ENCODE measurements around the gene MEG3. TPM values are rescaled to one million over a fixed set of nuclear protein-coding genes. Genes with fewer than 3 reads are reported as not detected.

MEG3 gene
- total and polyA plus RNA-seq, 4 donors: 21.4 to 454 (median 149) TPM

DNA sequence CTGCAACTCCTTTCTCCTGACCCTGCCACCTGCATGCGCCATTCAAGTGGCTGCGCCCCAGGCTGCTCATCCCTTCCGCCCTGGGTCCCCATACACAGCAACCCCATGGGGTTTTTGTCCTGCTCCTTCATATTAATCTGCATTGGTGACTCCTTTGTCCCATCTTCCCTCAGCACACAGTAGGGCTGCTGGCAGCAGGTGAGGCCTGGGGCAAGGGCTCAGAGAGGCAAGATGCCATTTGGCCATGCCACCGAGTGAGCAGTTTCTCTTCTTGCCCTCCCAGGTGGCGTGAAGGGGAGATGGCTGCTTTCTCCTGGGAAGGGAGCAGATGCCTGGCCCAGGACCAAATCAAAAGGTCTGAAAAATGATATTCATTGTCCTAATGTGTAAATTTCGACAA, 68.5 kb downstream of the MEG3 start:
- H3K27ac ChIP-seq (ENCODE audit: low read depth in 1 of 2, low read length in 2 of 2): no peak overlapping the region
- H3K4me1 ChIP-seq (ENCODE audit: control insufficient read depth in 1 of 2, insufficient read depth in 2 of 2, low read length in 2 of 2): no peaks in the 10 kb centered on the region
- peaks cover 1% of the 10 kb centered on the region for H3K9me3 ChIP-seq (ENCODE audit: control insufficient read depth, low read length)
- WGBS, 2 donors: 90 to 91% methylated on average over 6 of the region's 6 CpGs
- intact Hi-C loops (cut with DNase I): no loop called here
- no peak for ATAC-seq (ENCODE audit: low FRiP score)
- DNase-seq: peak in 1 of 2 donors; percentile 25
- H3K4me3 ChIP-seq (ENCODE audit: low read length in 2 of 2): no peak overlapping the region
- no peaks in the 10 kb centered on the region for H3K27me3 ChIP-seq (ENCODE audit: control insufficient read depth in 1 of 2, insufficient read depth in 2 of 2, low read length in 1 of 2)
- no peaks in the 10 kb centered on the region for H3K36me3 ChIP-seq (ENCODE audit: control insufficient read depth in 1 of 2, insufficient read depth in 2 of 2, low read length in 1 of 2)

DNA sequence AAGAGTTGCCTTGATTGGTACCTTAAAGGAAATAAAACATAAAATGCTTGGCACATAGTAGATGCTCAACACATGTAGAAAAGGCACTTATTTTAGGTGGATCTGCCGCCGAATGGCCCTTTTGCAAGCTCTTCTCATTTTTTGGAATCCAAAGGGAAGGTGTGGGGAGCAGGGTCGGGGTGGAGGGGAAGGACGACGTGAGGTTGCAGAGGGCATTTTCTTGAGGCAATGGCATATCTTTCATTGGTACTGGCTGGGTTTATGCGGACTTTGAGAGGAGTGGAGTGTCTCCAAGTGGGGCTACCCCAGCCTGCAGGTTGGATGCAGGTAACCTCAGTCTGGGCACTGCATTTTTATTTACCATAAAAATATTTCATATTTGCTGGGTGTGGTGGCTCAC, 69.5 kb downstream of the MEG3 start:
- no peaks in the 10 kb centered on the region for H3K36me3 ChIP-seq (ENCODE audit: control insufficient read depth in 1 of 2, insufficient read depth in 2 of 2, low read length in 1 of 2)

DNA sequence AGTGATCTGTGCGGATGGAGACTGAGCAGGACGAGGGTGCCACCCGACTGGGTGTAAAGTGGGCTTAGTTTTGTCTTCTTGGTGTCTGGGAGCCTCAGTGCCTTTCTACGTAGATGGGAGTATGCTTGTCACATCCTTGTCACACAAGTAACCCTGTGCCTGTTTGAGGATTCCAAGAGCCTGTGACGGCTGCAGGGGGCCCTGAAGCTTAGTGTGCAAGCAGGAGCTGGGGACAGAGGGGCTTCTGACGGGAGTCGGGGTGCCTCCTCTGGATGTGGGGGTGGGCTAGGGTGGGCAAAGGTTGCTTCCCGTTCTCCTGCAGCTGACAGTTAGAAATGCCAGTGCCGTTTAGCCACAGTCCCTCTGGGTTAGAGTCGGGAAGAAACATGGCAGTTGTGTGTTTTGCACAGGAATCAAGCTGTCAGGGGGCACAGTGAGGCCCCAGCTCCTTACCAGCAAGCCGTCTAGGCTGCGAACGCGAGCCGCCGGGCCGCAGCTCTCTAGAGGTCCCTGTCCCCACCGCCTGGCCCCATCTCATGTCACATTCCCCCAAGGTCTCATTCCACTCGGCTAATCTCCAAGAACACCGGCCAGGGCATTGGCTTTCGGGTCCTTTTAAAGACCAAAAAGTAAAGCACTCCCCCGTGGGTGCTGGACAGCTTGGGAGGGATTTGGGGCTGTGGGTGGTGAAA, 70.6 kb downstream of the MEG3 start:
- Histone ChIP-seq H3K4me3 (ENCODE audit: low read length in 2 of 2) (no peak overlapping the region), H3K4me1 (ENCODE audit: control insufficient read depth in 1 of 2, insufficient read depth in 2 of 2, low read length in 2 of 2) (no peaks in the 10 kb centered on the region), H3K27me3 (ENCODE audit: control insufficient read depth in 1 of 2, insufficient read depth in 2 of 2, low read length in 1 of 2) (no peaks in the 10 kb centered on the region), H3K9me3 (ENCODE audit: control insufficient read depth, low read length) (peaks cover 1% of the 10 kb centered on the region), H3K36me3 (ENCODE audit: control insufficient read depth in 1 of 2, insufficient read depth in 2 of 2, low read length in 1 of 2) (no peaks in the 10 kb centered on the region), H3K27ac (ENCODE audit: low read depth in 1 of 2, low read length in 2 of 2) (no peak overlapping the region)
- 55% methylated on average over 22 of the region's 22 CpGs for WGBS, 2 donors
- DNase-seq: peak in 1 of 2 donors; percentile 53
- intact Hi-C loops (cut with DNase I): no loop called here
- no peak for ATAC-seq (ENCODE audit: low FRiP score)

More for the DNA sequence above, 69.5 kb downstream of the MEG3 start:
- H3K4me1 ChIP-seq (ENCODE audit: control insufficient read depth in 1 of 2, insufficient read depth in 2 of 2, low read length in 2 of 2): no peaks in the 10 kb centered on the region
- WGBS, 2 donors: 80 to 81% methylated on average over 6 of the region's 6 CpGs
- ATAC-seq (ENCODE audit: low FRiP score) (no peak), DNase-seq (peak in 1 of 2 donors; percentile 51)
- H3K9me3 ChIP-seq (ENCODE audit: control insufficient read depth, low read length): peaks cover 1% of the 10 kb centered on the region
- H3K4me3 ChIP-seq (ENCODE audit: low read length in 2 of 2): no peak overlapping the region
- H3K27me3 ChIP-seq (ENCODE audit: control insufficient read depth in 1 of 2, insufficient read depth in 2 of 2, low read length in 1 of 2): no peaks in the 10 kb centered on the region
- H3K27ac ChIP-seq (ENCODE audit: low read depth in 1 of 2, low read length in 2 of 2): no peak overlapping the region
- intact Hi-C loops (cut with DNase I): no loop called here

DNA sequence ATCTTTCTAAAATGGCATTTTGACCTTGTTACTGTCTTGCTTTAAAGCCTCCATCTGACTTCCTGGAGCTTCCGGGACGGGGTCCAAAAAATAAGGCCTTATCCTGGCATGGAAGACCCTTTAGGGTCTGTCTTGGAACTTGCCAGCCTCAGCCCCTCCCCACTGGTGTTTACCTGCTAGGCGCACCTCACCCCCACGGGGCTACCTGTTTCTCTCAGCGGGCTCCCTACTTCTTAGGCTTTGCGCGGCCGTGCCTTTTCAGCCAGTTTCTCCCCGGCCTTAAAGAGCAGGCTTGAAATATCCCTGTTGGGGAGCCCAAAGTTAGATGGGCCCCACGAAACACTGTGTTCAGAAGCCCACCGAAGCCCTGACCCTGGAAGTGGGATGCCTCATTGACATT, 72.5 kb downstream of the MEG3 start:
- H3K9me3 ChIP-seq (ENCODE audit: control insufficient read depth, low read length): peaks cover 1% of the 10 kb centered on the region
- ATAC-seq (ENCODE audit: low FRiP score) (no peak), DNase-seq (peak in 1 of 2 donors; percentile 37)
- 51 to 52% methylated on average over 11 of the region's 11 CpGs for WGBS, 2 donors
- no peak overlapping the region for H3K27ac ChIP-seq (ENCODE audit: low read depth in 1 of 2, low read length in 2 of 2)
- H3K36me3 ChIP-seq (ENCODE audit: control insufficient read depth in 1 of 2, insufficient read depth in 2 of 2, low read length in 1 of 2): no peaks in the 10 kb centered on the region
- intact Hi-C loops (cut with DNase I): no loop called here
- no peaks in the 10 kb centered on the region for H3K27me3 ChIP-seq (ENCODE audit: control insufficient read depth in 1 of 2, insufficient read depth in 2 of 2, low read length in 1 of 2)
- no peak overlapping the region for H3K4me3 ChIP-seq (ENCODE audit: low read length in 2 of 2)
- no peaks in the 10 kb centered on the region for H3K4me1 ChIP-seq (ENCODE audit: control insufficient read depth in 1 of 2, insufficient read depth in 2 of 2, low read length in 2 of 2)

DNA sequence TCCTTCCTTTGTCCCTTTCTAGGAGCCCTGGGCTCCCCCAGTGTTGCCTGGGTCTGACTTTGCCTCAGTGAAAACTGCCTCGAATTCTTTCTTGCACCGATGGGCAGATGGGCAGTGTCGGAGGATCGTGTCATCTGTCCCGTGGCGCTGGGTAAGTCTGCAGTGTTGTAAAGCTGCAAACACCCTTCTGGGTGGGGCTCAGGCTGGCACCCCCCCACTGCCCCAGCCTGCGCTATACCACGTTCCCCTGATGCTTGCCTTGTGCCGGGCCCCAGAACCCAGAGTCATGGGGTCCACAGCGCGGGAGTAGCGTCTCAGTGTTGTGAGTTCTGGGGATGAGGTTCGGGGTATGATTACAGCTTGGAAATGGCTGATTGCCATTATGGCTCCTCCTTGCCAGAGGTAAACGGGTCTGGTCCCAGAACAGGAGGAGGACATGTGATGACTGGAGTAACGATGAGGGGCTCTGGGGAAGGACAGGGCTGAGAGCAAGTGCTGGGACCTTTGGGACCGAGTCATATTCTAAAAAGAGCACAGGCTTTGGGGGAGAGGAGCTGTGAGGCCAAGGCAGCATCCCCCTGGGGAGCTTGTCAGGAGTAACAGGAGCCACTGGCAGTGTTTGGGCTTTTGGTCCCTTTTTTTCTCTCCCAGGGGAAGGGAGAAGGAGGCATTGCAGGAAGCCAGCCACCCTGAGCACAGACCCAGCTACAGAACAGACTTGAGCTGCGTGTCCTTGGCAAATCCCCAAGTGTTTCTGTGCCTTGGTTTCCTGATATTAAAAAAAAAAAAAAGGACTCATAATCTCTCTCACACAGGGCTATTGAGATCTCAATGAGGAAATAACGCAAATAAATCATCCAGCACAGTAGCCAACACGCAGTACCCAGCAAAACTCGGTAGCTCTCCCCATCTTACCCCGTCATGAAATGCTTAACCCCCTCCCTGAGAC, 73.3 kb downstream of the MEG3 start:
- ATAC-seq (ENCODE audit: low FRiP score) (peak; percentile 31), DNase-seq (peak in 1 of 2 donors; percentile 53)
- no peaks in the 10 kb centered on the region for H3K4me1 ChIP-seq (ENCODE audit: control insufficient read depth in 1 of 2, insufficient read depth in 2 of 2, low read length in 2 of 2)
- WGBS, 2 donors: 42 to 45% methylated on average over 21 of the region's 21 CpGs
- intact Hi-C loops (cut with DNase I): no loop called here
- H3K27ac ChIP-seq (ENCODE audit: low read depth in 1 of 2, low read length in 2 of 2): no peak overlapping the region
- H3K27me3 ChIP-seq (ENCODE audit: control insufficient read depth in 1 of 2, insufficient read depth in 2 of 2, low read length in 1 of 2): no peaks in the 10 kb centered on the region
- no peak overlapping the region for H3K4me3 ChIP-seq (ENCODE audit: low read length in 2 of 2)
- H3K36me3 ChIP-seq (ENCODE audit: control insufficient read depth in 1 of 2, insufficient read depth in 2 of 2, low read length in 1 of 2): no peaks in the 10 kb centered on the region
- H3K9me3 ChIP-seq (ENCODE audit: control insufficient read depth, low read length): peaks cover 1% of the 10 kb centered on the region

DNA sequence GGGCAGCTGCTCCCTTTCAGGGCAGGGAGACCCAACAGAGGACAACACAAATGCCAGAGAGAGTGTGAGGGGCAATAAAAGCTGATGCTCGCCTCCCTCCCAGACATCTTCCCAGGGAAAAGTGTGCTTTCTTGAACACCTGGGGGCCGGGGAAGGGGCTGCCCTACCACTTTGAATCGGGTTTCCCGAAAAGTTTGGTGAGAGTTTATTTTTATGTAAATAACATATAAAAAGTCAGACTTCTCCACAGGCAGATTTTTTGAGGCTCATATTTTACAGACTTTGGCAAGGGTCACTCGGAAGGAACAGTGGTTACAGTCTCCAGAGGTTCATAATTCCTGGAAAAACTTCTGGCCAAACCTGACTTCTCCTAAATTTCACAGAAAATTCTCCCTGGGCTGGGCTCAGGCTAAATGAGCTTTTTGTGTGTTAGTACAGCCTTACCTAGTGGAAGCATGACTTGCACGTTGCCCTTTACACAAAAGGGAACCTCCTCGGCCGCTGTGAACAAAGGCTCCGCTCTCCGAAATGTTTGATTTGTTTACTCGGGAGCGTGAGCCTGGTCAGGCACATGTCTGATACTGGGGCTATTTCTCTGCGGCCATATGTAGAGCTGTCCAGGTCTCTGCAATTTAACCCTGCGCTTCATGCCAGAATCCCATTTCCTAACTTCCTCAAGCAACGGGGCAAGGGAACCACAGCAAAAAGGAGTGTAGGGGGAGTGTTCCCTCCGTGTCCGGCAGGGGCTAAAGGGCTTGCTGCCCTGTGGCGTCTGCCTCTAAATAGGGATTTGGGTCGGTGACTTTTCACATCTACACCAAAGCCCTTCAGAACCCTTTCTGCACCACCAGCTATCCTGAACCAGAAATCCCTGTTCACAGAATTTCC, 74.2 kb downstream of the MEG3 start:
- ATAC-seq (ENCODE audit: low FRiP score) (peak; percentile 39), DNase-seq (peak in 1 of 2 donors; percentile 52)
- Histone ChIP-seq H3K4me1 (ENCODE audit: control insufficient read depth in 1 of 2, insufficient read depth in 2 of 2, low read length in 2 of 2) (no peaks in the 10 kb centered on the region), H3K9me3 (ENCODE audit: control insufficient read depth, low read length) (no peaks in the 10 kb centered on the region), H3K27me3 (ENCODE audit: control insufficient read depth in 1 of 2, insufficient read depth in 2 of 2, low read length in 1 of 2) (no peaks in the 10 kb centered on the region), H3K27ac (ENCODE audit: low read depth in 1 of 2, low read length in 2 of 2) (no peak overlapping the region), H3K4me3 (ENCODE audit: low read length in 2 of 2) (no peak overlapping the region), H3K36me3 (ENCODE audit: control insufficient read depth in 1 of 2, insufficient read depth in 2 of 2, low read length in 1 of 2) (no peaks in the 10 kb centered on the region)
- 29 to 34% methylated on average over 19 of the region's 19 CpGs for WGBS, 2 donors
- intact Hi-C loops (cut with DNase I): no loop called here

DNA sequence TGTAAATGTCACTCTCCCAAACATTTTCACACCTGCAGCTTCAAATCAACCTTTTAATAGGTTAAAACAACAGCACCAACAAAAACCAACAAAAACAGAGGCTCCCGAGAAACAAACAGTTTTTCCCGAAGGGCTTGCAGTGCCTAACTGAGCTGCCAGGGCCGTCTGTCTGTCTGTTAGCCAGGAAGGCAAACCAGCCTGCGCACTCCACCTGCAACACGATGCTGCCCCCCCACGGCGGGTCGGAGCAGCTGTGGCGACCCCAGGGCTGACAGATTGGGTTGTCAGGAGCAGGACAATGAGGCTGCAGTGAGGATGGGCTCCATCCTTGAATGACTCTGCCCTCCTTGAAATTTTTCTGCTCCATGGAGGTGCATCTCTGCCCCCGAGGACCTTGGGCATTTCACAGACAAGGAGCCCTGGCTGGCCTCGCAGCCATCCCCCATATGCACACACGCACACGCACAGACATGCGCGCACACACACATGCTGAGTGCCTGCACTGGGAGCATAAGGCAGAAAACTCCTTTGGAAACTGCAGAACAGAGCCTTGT, 75.0 kb downstream of the MEG3 start:
- no peaks in the 10 kb centered on the region for H3K4me1 ChIP-seq (ENCODE audit: control insufficient read depth in 1 of 2, insufficient read depth in 2 of 2, low read length in 2 of 2)
- peak in 1 of 2 donors; percentile 68 for DNase-seq
- no peaks in the 10 kb centered on the region for H3K27me3 ChIP-seq (ENCODE audit: control insufficient read depth in 1 of 2, insufficient read depth in 2 of 2, low read length in 1 of 2)
- intact Hi-C loops (cut with DNase I): no loop called here
- H3K4me3 ChIP-seq (ENCODE audit: low read length in 2 of 2): no peak overlapping the region
- 56 to 62% methylated on average over 15 of the region's 15 CpGs for WGBS, 2 donors
- no peak overlapping the region for H3K27ac ChIP-seq (ENCODE audit: low read depth in 1 of 2, low read length in 2 of 2)
- H3K36me3 ChIP-seq (ENCODE audit: control insufficient read depth in 1 of 2, insufficient read depth in 2 of 2, low read length in 1 of 2): no peaks in the 10 kb centered on the region
- ATAC-seq (ENCODE audit: low FRiP score): no peak
- no peaks in the 10 kb centered on the region for H3K9me3 ChIP-seq (ENCODE audit: control insufficient read depth, low read length)

Data from aorta (tissue), 5 donors.